ENCODE data around the gene PLAU.

Gene PLAU

DNA sequence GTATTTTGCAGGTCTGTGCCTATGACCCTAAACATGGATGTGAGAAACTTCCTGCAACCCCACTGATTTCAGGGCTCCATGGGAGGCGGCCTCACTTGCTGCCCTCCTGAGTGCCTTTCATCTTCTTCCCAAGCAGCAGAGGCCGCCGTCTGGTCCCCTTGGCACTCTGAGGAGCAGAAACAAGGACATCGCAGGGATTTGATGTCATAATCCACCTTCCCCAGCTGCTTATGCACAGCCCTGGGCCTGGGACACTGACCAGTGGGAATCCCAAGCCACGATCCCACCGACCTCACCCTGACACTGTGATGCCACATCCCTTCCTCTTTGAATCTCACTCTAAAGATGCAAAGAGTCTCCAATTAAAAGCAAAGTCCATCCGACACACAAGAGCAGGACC lies 44.3 kb upstream of the PLAU start:
- TF ChIP-seq, protein P1, sequence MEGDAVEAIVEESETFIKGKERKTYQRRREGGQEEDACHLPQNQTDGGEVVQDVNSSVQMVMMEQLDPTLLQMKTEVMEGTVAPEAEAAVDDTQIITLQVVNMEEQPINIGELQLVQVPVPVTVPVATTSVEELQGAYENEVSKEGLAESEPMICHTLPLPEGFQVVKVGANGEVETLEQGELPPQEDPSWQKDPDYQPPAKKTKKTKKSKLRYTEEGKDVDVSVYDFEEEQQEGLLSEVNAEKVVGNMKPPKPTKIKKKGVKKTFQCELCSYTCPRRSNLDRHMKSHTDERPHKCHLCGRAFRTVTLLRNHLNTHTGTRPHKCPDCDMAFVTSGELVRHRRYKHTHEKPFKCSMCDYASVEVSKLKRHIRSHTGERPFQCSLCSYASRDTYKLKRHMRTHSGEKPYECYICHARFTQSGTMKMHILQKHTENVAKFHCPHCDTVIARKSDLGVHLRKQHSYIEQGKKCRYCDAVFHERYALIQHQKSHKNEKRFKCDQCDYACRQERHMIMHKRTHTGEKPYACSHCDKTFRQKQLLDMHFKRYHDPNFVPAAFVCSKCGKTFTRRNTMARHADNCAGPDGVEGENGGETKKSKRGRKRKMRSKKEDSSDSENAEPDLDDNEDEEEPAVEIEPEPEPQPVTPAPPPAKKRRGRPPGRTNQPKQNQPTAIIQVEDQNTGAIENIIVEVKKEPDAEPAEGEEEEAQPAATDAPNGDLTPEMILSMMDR (IDR thresholded peaks at IDR 0.05; ENCODE audit: low read depth, low read length) = no peak
- no peak for DNase-seq (ENCODE audit: low read depth in 2 of 2)
- H3K4me3 ChIP-seq (replicated peaks in 1 of 2; ENCODE audit: low read depth in 2 of 2, low read length in 2 of 2) = no peak overlapping the region

DNA sequence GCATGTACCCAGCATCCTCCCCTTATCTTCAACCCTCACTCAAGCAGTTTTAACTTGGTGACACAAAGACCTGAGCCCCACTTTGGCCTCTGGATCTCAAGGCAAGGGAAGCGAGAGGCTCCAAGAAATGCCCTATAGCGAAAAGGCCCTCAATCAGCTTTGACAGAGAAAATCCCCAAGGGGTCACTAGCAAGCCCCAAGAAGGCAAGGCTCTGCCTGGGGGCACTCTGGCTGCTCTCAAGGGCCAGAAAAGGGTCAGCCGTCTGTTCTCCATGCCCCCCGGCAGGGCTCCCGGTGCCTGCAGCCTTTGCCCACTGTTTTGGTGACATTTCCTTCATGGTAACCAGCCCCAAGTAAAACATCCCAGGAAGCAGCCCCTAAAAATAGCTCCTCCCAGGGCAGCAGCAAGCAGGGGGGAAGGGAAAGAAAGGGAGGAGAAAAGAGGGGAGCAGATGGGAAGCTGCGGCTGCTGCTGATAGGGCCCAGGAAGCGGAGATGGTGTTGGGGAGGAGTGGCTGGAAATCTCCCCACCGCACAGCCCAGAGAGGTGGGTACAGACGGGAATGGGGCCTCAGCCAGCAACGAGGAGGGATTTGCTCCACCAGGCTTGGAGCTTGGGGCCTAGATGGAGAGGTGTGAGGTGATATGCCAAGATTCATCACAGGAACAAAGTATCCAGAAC lies 43.7 kb upstream of the PLAU start:
- TF ChIP-seq, protein P1 (IDR thresholded peaks at IDR 0.05; ENCODE audit: low read depth, low read length) = no peak
- DNase-seq (ENCODE audit: low read depth in 2 of 2) = no peak
- no peak overlapping the region for H3K4me3 ChIP-seq (replicated peaks in 1 of 2; ENCODE audit: low read depth in 2 of 2, low read length in 2 of 2)

DNA sequence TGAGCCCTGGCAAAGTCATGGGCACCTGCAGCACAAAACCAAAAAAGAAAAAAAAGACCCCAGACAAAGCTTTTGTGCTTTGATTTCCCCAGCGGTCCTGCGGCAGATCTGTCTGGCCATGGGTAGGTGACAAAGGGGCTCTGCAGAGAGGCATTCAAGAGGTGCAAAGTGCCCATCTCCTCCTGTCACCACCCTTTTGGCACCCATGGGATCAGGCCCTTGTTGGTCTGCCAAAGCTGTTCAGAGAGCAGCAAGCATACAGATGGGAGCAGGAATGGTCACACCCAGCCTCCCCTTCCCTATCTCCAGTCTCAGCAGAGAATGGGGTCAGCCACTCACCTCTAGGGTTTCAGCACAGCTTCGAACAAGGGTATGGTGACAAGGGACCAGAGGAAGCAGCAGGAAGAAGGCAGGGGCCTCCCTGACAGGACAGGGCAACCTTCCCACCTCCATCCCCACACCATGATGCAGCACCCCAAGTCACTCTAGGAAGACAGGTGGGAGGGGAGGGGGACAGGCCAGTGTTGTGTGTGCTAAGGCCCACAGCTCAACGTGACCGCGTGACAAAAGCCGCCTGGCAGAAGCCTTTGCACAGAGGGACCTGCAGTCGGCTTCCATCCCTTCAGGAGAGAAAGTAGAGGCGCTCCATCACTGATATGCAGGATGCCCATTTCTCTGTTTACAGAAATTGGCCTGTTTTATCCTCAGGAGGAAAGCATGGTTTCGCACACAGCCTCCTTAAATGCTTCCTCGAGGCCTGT lies 42.9 kb upstream of the PLAU start:
- no peak for DNase-seq (ENCODE audit: low read depth in 2 of 2)
- no peak overlapping the region for H3K4me3 ChIP-seq (replicated peaks in 1 of 2; ENCODE audit: low read depth in 2 of 2, low read length in 2 of 2)
- TF ChIP-seq, protein P1 (IDR thresholded peaks at IDR 0.05; ENCODE audit: low read depth, low read length) = no peak

DNA sequence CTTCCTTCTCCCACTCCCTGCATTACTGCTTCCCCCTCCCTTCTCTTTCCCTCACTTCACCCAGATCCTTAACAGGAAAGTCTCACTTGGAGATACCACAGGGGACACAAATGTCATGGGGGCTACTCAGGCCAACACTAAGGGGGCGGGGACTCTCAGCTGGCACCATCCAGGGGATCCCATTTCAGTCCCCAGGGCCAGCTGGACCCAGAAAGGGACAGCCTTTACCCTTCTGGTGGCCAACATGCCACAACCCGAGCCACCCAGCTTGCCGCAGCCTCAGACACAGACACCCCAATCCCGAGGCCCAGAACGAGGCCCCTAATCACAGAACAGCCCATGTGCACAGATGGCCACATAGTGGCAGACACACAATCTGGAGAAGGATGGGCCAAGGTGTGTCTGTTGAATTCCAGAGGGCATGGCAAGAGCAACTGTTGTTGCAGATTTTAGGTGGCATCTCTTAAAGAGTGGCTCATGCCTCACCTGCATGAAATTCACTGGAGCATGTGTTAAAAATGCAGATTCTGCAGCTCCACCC lies 42.2 kb upstream of the PLAU start:
- TF ChIP-seq, protein P1 (IDR thresholded peaks at IDR 0.05; ENCODE audit: low read depth, low read length) = no peak
- no peak overlapping the region for H3K4me3 ChIP-seq (replicated peaks in 1 of 2; ENCODE audit: low read depth in 2 of 2, low read length in 2 of 2)
- DNase-seq (ENCODE audit: low read depth in 2 of 2) = no peak

DNA sequence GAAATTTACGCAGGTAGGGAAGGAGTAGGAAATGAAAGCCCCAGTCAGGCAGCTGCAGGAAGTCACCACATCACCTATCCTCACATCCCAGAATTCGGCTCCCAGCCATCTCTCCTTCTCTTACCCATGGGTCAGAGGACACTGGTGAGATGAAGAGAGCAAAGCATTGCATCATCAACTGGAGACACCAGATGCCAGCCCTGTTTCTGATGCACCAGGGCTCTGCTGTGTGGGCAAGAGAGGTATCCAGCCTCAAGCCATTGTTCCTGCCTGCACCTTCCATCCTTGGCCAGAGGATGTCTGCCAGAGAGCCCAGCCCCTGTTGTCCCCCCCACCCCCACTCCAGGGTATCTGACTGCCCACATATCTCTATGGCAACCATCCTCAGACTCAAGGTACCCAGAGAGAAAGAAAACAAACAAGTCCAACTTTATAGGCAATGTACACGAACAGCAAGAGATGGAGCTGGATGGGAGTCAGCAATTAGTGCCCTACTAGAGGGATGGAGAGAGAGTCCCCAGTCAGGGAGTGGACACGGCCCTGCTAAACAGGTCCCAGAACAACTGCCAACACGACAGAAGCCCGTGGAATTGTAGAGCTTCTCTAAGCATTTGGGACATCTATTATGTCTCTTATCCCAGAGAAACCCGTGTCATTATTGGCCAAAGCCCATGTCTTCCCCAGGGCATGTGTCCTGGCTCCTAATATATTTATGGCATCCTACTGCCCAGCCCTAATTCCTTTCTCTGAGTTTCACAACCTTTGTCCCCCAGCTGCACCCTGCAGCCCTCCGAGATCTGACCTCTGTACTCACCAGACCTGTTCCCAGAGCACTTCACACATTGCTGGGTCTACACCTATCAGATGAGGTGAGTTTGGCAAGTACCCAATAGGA lies 39.4 kb upstream of the PLAU start:
- TF ChIP-seq, protein P1 (IDR thresholded peaks at IDR 0.05; ENCODE audit: low read depth, low read length) = no peak
- H3K4me3 ChIP-seq (replicated peaks in 1 of 2; ENCODE audit: low read depth in 2 of 2, low read length in 2 of 2) = no peak overlapping the region
- DNase-seq (ENCODE audit: low read depth in 2 of 2) = no peak

DNA sequence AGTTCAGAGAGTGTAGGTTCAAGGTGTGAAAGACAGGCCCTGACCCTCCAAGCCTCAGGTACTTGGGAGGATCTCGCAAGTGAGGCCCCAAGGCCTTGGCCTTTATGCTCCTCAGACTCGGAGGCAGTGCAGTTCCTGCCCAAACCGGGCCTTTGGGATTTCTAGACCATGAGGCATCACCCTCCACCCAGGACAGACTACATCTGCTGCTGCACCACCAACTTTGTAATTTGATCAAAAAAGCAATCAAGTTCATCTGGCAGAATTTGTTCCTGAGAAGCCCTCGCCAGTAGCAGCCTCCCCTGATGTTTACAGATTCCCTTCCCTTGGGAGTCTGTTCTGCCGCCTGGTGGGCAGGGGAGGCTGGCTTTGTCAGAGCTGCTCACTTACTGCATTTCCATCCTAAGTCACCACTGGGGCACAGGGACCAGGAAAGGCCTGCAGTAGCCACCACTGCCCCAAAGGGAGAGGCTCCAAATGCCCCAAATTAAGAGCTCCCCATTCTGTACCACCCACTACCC lies 38.7 kb upstream of the PLAU start:
- no peak overlapping the region for H3K4me3 ChIP-seq (replicated peaks in 1 of 2; ENCODE audit: low read depth in 2 of 2, low read length in 2 of 2)
- TF ChIP-seq, protein P1 (IDR thresholded peaks at IDR 0.05; ENCODE audit: low read depth, low read length) = peak; percentile 31
- no peak for DNase-seq (ENCODE audit: low read depth in 2 of 2)

Data from cardiac fibroblast (primary cell).